OCI-LY7 (cell line): ENCODE results near the gene IL1A. TPM values are rescaled to one million over a fixed set of nuclear protein-coding genes. Genes with fewer than 3 reads are reported as not detected.

Experiments used
- BruUV-seq: library from RNA; stranded (reverse); fragments of 400-500 nt; replicated peaks from 2 replicates; lab custom pipeline; 2021; lab: Mats Ljungman, UMichigan
- CTCF ChIA-PET: fragments of 300-600 bp; sonication (Branson Sonifier 250); formaldehyde crosslinking; loops from one replicate; lab custom pipeline; 2022; ENCODE audit warnings: antibody characterized with exemption; ENCODE audit not compliant: unreplicated experiment; lab: Charles Lee
- POLR2A ChIA-PET: fragments of 300-600 bp; sonication (Branson Sonifier 250); formaldehyde crosslinking; loops from one replicate; lab custom pipeline; 2022; ENCODE audit warnings: antibody characterized with exemption; lab: Charles Lee
- DNase-seq: peaks from one replicate; pipeline ENCODE4 v3.0.0-alpha.2; 2015; ENCODE audit warnings: low spot score
- H2AFZ ChIP-seq: fragments of 200-600 bp; sonication (generic), shearing (Covaris generic); 2 replicates; pipeline ENCODE4 v1.6.1; 2014; ENCODE audit warnings: mild to moderate bottlenecking, antibody characterized with exemption, low read length, moderate library complexity
- H3K27ac ChIP-seq: fragments of 200-600 bp; sonication (generic); 2 replicates; pipeline ENCODE4 v1.5.1; 2014; ENCODE audit warnings: mixed run types, low read depth, mild to moderate bottlenecking, moderate library complexity, low read length, inconsistent platforms; ENCODE audit not compliant: poor library complexity, severe bottlenecking
- H3K36me3 ChIP-seq: fragments of 200-600 bp; sonication (generic); 2 replicates; pipeline ENCODE4 v1.6.1; 2014; ENCODE audit warnings: mild to moderate bottlenecking, antibody characterized with exemption, low read length, moderate library complexity, mixed read lengths; ENCODE audit not compliant: insufficient read depth
- H3K4me1 ChIP-seq: fragments of 200-600 bp; sonication (generic); 2 replicates; pipeline ENCODE4 v1.5.1; 2014; ENCODE audit warnings: mild to moderate bottlenecking, low read length; ENCODE audit not compliant: insufficient read depth, poor library complexity, severe bottlenecking
- H3K4me2 ChIP-seq: fragments of 200-600 bp; sonication (generic); 2 replicates; pipeline ENCODE4 v1.6.1; 2014; ENCODE audit warnings: mild to moderate bottlenecking, low read length
- H3K4me3 ChIP-seq: fragments of 200-600 bp; sonication (generic); 2 replicates; pipeline ENCODE4 v1.5.1; 2014; ENCODE audit warnings: mild to moderate bottlenecking, low read depth, low read length; ENCODE audit not compliant: poor library complexity, severe bottlenecking
- H3K79me2 ChIP-seq: fragments of 200-600 bp; sonication (generic); 2 replicates; pipeline ENCODE4 v1.6.1; 2016; ENCODE audit warnings: low read depth, mild to moderate bottlenecking, low read length, moderate library complexity, mixed read lengths; ENCODE audit not compliant: insufficient read depth
- H3K9me2 ChIP-seq: fragments of 200-600 bp; sonication (generic); 2 replicates; pipeline ENCODE4 v1.6.1; 2016; ENCODE audit warnings: mild to moderate bottlenecking, low read length, mixed read lengths; ENCODE audit not compliant: insufficient read depth
- H3K9me3 ChIP-seq: fragments of 200-600 bp; sonication (generic); 2 replicates; pipeline ENCODE4 v1.6.1; 2014; ENCODE audit warnings: mild to moderate bottlenecking, mixed run types, low read length, mixed read lengths
- H4K20me1 ChIP-seq: fragments of 200-600 bp; sonication (generic); 2 replicates; pipeline ENCODE4 v1.6.1; 2014; ENCODE audit warnings: mild to moderate bottlenecking, antibody characterized with exemption, low read length, moderate library complexity, mixed read lengths; ENCODE audit not compliant: insufficient read depth
- EZH2phosphoT487 ChIP-seq: fragments of 200-600 bp; sonication (generic); IDR thresholded peaks from 2 replicates; pipeline ENCODE4 v1.6.1; 2018; ENCODE audit warnings: low read depth, borderline replicate concordance, mild to moderate bottlenecking, mixed run types, antibody characterized with exemption, low read length, moderate library complexity, mixed read lengths
- intact Hi-C: fragments of 100-400 bp; cut with micrococcal nuclease; formaldehyde crosslinking; loops from one replicate; pipeline ENCODE4 v1.10.0; 2022; ENCODE audit not compliant: unreplicated experiment
- total RNA-seq, 2 experiments: library from RNA; depleted of rRNA in 1 of 2; stranded (reverse); fragments of >200 nt in 1 of 2; shearing (Covaris generic) in 1 of 2; gene quantifications; 2 replicates each; pipeline ENCODE4 v1.2.3, GENCODE V29; 2014 to 2022
- TF ChIP-seq, protein P1 (sequence below): fragments of 200-600 bp; sonication (generic); conservative IDR thresholded peaks from 2 replicates; pipeline ENCODE4 v1.5.1; 2014; ENCODE audit warnings: mild to moderate bottlenecking, antibody characterized with exemption, low read length, moderate library complexity, mixed read lengths

Gene IL1A
- total RNA-seq, 2 experiments from 2014 or later, result not detected

DNA sequence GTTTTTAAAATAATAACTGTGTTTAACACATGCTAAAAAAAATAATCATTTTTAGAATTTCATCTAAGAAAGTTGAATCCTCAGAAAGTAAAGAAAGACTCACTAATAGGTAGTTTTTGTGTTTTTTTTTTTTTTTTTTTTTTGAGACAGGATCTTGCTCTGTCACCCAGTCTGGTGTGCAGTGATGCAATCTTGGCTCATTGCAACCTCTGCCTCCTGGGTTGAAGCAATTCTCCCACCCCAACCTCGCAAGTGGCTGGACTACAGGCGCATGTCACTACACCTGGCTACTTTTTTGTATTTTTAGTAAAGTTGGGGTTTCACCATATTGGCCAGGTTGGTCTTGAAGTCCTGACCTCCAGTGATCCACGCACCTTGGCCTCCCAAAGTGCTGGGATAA, 27.0 kb downstream of the IL1A start:
- Histone ChIP-seq H3K9me3 (0 out of 2 replicates have a peak, but pooled peaks cover 4% of the 10 kb centered on the region), H3K4me2 (no peak overlapping the region), H3K4me3 (no peak overlapping the region), H3K9me2 (no peaks in the 10 kb centered on the region), H4K20me1 (no peaks in the 10 kb centered on the region), H3K36me3 (peaks cover 98% of the 10 kb centered on the region), H3K79me2 (peaks cover 31% of the 10 kb centered on the region), H2AFZ (no peak overlapping the region), H3K27ac (no peak overlapping the region), H3K4me1 (peaks cover 4% of the 10 kb centered on the region)
- CTCF ChIA-PET, result no interaction called here
- intact Hi-C loops, result no loop called here
- DNase-seq, result no peak
- TF ChIP-seq, protein P1, sequence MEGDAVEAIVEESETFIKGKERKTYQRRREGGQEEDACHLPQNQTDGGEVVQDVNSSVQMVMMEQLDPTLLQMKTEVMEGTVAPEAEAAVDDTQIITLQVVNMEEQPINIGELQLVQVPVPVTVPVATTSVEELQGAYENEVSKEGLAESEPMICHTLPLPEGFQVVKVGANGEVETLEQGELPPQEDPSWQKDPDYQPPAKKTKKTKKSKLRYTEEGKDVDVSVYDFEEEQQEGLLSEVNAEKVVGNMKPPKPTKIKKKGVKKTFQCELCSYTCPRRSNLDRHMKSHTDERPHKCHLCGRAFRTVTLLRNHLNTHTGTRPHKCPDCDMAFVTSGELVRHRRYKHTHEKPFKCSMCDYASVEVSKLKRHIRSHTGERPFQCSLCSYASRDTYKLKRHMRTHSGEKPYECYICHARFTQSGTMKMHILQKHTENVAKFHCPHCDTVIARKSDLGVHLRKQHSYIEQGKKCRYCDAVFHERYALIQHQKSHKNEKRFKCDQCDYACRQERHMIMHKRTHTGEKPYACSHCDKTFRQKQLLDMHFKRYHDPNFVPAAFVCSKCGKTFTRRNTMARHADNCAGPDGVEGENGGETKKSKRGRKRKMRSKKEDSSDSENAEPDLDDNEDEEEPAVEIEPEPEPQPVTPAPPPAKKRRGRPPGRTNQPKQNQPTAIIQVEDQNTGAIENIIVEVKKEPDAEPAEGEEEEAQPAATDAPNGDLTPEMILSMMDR, result no peak
- TF ChIP-seq EZH2phosphoT487, result no peak
- POLR2A ChIA-PET, result no interaction called here
- BruUV-seq, result no TSS peak

DNA sequence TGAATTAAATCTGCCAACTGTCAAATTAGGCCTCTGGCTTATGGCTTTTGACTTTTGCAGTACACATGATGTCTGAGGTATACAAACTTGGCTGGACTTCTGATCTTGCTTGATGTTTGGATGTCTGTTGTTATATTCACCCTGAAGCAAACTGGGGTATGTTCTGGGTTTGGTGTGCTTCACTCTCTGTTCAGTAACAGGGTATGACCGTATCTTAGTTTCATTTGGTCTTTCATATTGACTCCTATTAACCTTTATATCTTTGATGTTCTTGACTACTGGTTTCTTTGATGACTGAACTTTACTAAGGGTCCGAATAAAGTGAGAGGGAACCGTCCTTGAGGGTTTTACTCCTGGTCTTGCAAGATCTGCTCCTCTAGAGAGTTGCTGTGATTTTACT, 28.1 kb downstream of the IL1A start:
- DNase-seq, result no peak
- peaks cover 99% of the 10 kb centered on the region for H3K36me3 ChIP-seq
- no peak overlapping the region for H3K4me2 ChIP-seq
- no peaks in the 10 kb centered on the region for H4K20me1 ChIP-seq
- H3K4me3 ChIP-seq, result no peak overlapping the region
- intact Hi-C loops, result no loop called here
- TF ChIP-seq, protein P1, result no peak
- TF ChIP-seq EZH2phosphoT487, result no peak
- no peak overlapping the region for H2AFZ ChIP-seq
- no peaks in the 10 kb centered on the region for H3K4me1 ChIP-seq
- CTCF ChIA-PET, result no interaction called here
- H3K9me3 ChIP-seq, result 0 out of 2 replicates have a peak, but pooled peaks cover 4% of the 10 kb centered on the region
- no peak overlapping the region for H3K27ac ChIP-seq
- H3K79me2 ChIP-seq, result peaks cover 20% of the 10 kb centered on the region; the same call in 1 of the 2 replicates
- POLR2A ChIA-PET, result interaction anchor here (0.9 kb wide), 1 partner anchor 25 kb away, joined by 3 read pairs; no protein-coding TSS in a partner anchor
- BruUV-seq, result no TSS peak
- no peaks in the 10 kb centered on the region for H3K9me2 ChIP-seq

DNA sequence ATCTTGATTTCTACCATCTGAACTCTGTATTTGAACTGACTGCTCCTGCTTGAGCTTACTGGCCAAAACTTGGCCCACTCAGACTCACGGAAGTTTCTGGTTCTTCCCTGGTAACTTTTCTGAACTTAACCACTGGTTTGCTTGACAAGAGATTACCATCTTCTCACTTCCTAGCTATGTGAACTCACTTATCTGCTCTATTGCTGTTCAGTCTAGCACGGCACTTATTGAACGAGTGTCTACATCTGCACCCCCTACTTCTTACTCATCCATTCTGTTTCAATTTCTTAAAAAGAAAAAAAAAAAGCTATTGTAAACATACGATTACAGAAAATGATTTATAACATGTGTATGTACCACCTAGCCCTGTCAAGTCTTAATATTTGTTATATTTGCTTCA, 28.8 kb downstream of the IL1A start:
- TF ChIP-seq EZH2phosphoT487, result no peak
- TF ChIP-seq, protein P1, result no peak

More for the DNA sequence above, 28.8 kb downstream of the IL1A start:
- Histone ChIP-seq H3K4me1 (no peaks in the 10 kb centered on the region), H3K27ac (no peak overlapping the region), H4K20me1 (no peaks in the 10 kb centered on the region), H2AFZ (no peak overlapping the region), H3K4me2 (no peak overlapping the region), H3K36me3 (peaks cover 100% of the 10 kb centered on the region), H3K9me2 (no peaks in the 10 kb centered on the region), H3K4me3 (no peak overlapping the region), H3K9me3 (0 out of 2 replicates have a peak, but pooled peaks cover 4% of the 10 kb centered on the region), H3K79me2 (peaks cover 19% of the 10 kb centered on the region; the same call in 1 of the 2 replicates)
- intact Hi-C loops, result no loop called here
- DNase-seq, result no peak
- BruUV-seq, result no TSS peak
- POLR2A ChIA-PET, result interaction anchor here (0.9 kb wide), 1 partner anchor 26 kb away, joined by 3 read pairs; no protein-coding TSS in a partner anchor
- CTCF ChIA-PET, result no interaction called here
